K562 (cell line): Measurements from ENCODE around the gene VTA1. TPM values are rescaled to one million over a fixed set of nuclear protein-coding genes. Genes with fewer than 3 reads are reported as not detected.
A peak's percentile ranks its signal among the peaks of the same experiment; 100 is the strongest.

Experiments used
- BRCA1 ChIP-seq, 2 experiments: fragments of 450-650 bp in 1 of 2; sonication (generic) in 1 of 2; formaldehyde crosslinking in 1 of 2; IDR thresholded peaks; 2 replicates each; pipeline versions ENCODE4 v1.5.0 to v1.6.1; 2017 to 2020; ENCODE audit warnings: mild to moderate bottlenecking in 1 of 2, missing genetic modification reagents in 1 of 2
- CHCHD3 ChIP-seq: fragments of 250-450 bp; sonication (Bioruptor Pico); IDR thresholded peaks from 2 replicates; pipeline ENCODE4 v2.1.2; 2022; ENCODE audit warnings: mild to moderate bottlenecking
- FOSL1 ChIP-seq: fragments of 200-800 bp; sonication (Bioruptor generic); conservative IDR thresholded peaks from 2 replicates; pipeline ENCODE4 v1.6.1; 2016; ENCODE audit warnings: missing genetic modification characterization, missing compliant biosample characterization
- ILF3 ChIP-seq: fragments of 450-650 bp; IDR thresholded peaks from 2 replicates; pipeline ENCODE4 v1.6.1; 2018; ENCODE audit warnings: antibody characterized with exemption, mild to moderate bottlenecking, moderate library complexity, borderline replicate concordance
- MGA ChIP-seq: fragments of 450-650 bp; IDR thresholded peaks from 2 replicates; pipeline ENCODE4 v1.6.1; 2016; ENCODE audit warnings: mild to moderate bottlenecking, moderate library complexity
- MYBL2 ChIP-seq, 2 experiments: fragments of 450-650 bp in 1 of 2; sonication (generic) in 1 of 2; formaldehyde crosslinking in 1 of 2; IDR thresholded peaks; 2 replicates each; pipeline versions ENCODE4 v1.6.1 to v1.8.1; 2017 to 2022; ENCODE audit warnings: borderline replicate concordance in 1 of 2, inconsistent platforms in 1 of 2, low read depth in 1 of 2, mild to moderate bottlenecking in 1 of 2, missing genetic modification reagents in 1 of 2, moderate library complexity in 1 of 2
- NCOA2 ChIP-seq, 2 experiments: fragments of 450-650 bp; IDR thresholded peaks; 2 replicates each; pipeline ENCODE4 v1.6.1; 2018; ENCODE audit warnings: mild to moderate bottlenecking in 2 of 2, moderate library complexity in 1 of 2; ENCODE audit not compliant: partially characterized antibody in 2 of 2
- RAD51 ChIP-seq: fragments of 450-650 bp; IDR thresholded peaks from 2 replicates; pipeline ENCODE4 v1.7.1; 2016; ENCODE audit warnings: low read depth, mild to moderate bottlenecking, borderline replicate concordance
- SMARCE1 ChIP-seq: fragments of 450-650 bp; IDR thresholded peaks from 2 replicates; pipeline ENCODE4 v1.7.1; 2016; ENCODE audit warnings: mild to moderate bottlenecking
- UBTF ChIP-seq, 2 experiments: IDR thresholded peaks; 2 replicates each; pipeline ENCODE4 v1.6.1; 2012; ENCODE audit warnings: improper control_type of control experiment in 2 of 2, low read depth in 2 of 2, low read length in 2 of 2, borderline replicate concordance in 1 of 2
- ZNF224 ChIP-seq: sonication (generic); formaldehyde crosslinking; IDR thresholded peaks from 2 replicates; pipeline ENCODE4 v1.8.0; 2022; ENCODE audit warnings: mild to moderate bottlenecking, missing genetic modification reagents
- ZNF347 ChIP-seq: fragments of 450-650 bp; formaldehyde crosslinking; IDR thresholded peaks from 2 replicates; pipeline ENCODE4 v1.4.0; 2020; ENCODE audit warnings: low read depth, mild to moderate bottlenecking, moderate library complexity
- polyA plus RNA-seq, 8 experiments: library from polyadenylated mRNA; depleted of rRNA in 4 of 8; stranded (reverse) in 5 of 8; unstranded in 3 of 8; fragments of >200 nt; fragmentation: Nextera tagmentation in 2 of 8; fragmentation: Illumina TruSeq in 1 of 8; extraction: Ambion mirVana in 2 of 8; extraction: Trizol in 1 of 8; gene quantifications; 2 replicates each; pipeline versions ENCODE4 v1.2.1 to v1.2.3, GENCODE V29; 2011 to 2014; ENCODE audit warnings: inconsistent platforms in 1 of 8, missing spikeins in 1 of 8
- total RNA-seq, 7 experiments: library from RNA; depleted of rRNA in 6 of 7; stranded (reverse); fragments of >200 nt in 6 of 7; fragmentation: Illumina TruSeq in 2 of 7; extraction: Trizol in 2 of 7; gene quantifications; 2 replicates each; pipeline versions ENCODE4 v1.2.1 to v1.2.3, GENCODE V29; 2011 to 2021; ENCODE audit warnings: low replicate concordance in 1 of 7

VTA1 gene
- total and polyA plus RNA-seq, 9 of the 15 experiments (the other 6 are each of a cell fraction or from before 2014, with no cell fraction given): 47.8 to 182 (median 84.6) TPM

GRCh38 chr6:142146828-142147662, at the start of gene VTA1, which contains the start of gene NMBR (continued):
- TF ChIP-seq MGA (peak; percentile 71), FOSL1 (tag) (peak; percentile 54), UBTF (IDR thresholded peaks at IDR 0.05; ENCODE audit: borderline replicate concordance in 1 of 2, low read depth in 2 of 2, low read length in 2 of 2) (no peak), SMARCE1 (0 out of 2 replicates have a peak, but pooled peaks have one; percentile 33), ZNF224 (no peak), ZNF347 (CRISPR knock-in tag) (no peak), BRCA1 (IDR thresholded peaks at IDR 0.05) (no peak), BRCA1 (CRISPR knock-in tag; IDR thresholded peaks at IDR 0.05) (no peak), MYBL2 (IDR thresholded peaks at IDR 0.05; ENCODE audit: low read depth) (peak; percentile 94), MYBL2 (CRISPR knock-in tag; IDR thresholded peaks at IDR 0.05; ENCODE audit: borderline replicate concordance) (no peak), RAD51 (no peak; the same call in 1 of the 2 replicates), ILF3 (no peak), NCOA2 (IDR thresholded peaks at IDR 0.05; ENCODE audit: partially characterized antibody in 2 of 2) (peak in 1 of 2 experiments; percentile 23), CHCHD3 (no peak)
